ENCODE results near the gene GPC6. TPM values are rescaled to one million over a fixed set of nuclear protein-coding genes. Genes with fewer than 3 reads are reported as not detected.

Gene GPC6
- total and polyA plus RNA-seq, 2 donors (not counting 3 experiments of a cell fraction or from before 2014, with no cell fraction given) = 0.01 TPM; not detected in 1

GRCh38 chr13:93655154-93655553 is 428.5 kb downstream of the GPC6 start:
- no peak overlapping the region for H3K9ac ChIP-seq (replicated peaks; ENCODE audit: extremely low read depth, insufficient read depth, low read length)
- no peaks in the 10 kb centered on the region for H3K9me1 ChIP-seq (replicated peaks; ENCODE audit: control insufficient read depth, extremely low read depth, insufficient read depth, low read length)
- no peaks in the 10 kb centered on the region for H3K79me2 ChIP-seq (ENCODE audit: control insufficient read depth, insufficient read depth, low read length)
- POLR2A ChIA-PET = no interaction called here
- H3K4me2 ChIP-seq (ENCODE audit: insufficient read depth, low read length) = no peak overlapping the region
- TF ChIP-seq FOS (IDR thresholded peaks at IDR 0.05; ENCODE audit: borderline replicate concordance, insufficient read depth, low read length) (no peak), GATA2 (IDR thresholded peaks at IDR 0.05; ENCODE audit: insufficient read depth, insufficient read length, low read depth, low read length) (no peak), EZH2 (IDR thresholded peaks at IDR 0.05; ENCODE audit: borderline replicate concordance, low read depth, low read length, severe bottlenecking) (no peak), POLR2A (IDR thresholded peaks at IDR 0.05; ENCODE audit: low read depth, low read length) (no peak), CTCF (IDR thresholded peaks at IDR 0.05; ENCODE audit: extremely low read depth in 1 of 2, insufficient read depth in 1 of 2, low read depth in 1 of 2, low read length in 2 of 2) (no peak), MAX (IDR thresholded peaks at IDR 0.05; ENCODE audit: insufficient read depth, insufficient read length) (no peak), JUN (IDR thresholded peaks at IDR 0.05; ENCODE audit: borderline replicate concordance, insufficient read depth, insufficient read length, low read depth) (no peak), POLR2AphosphoS5 (IDR thresholded peaks at IDR 0.05; ENCODE audit: insufficient read depth, low read depth, low read length) (no peak)
- no peak overlapping the region for H3K27ac ChIP-seq (ENCODE audit: insufficient read depth, low read depth, low read length)
- FAIRE-seq = no peak
- BruUV-seq (replicated peaks) = no TSS peak
- no peaks in the 10 kb centered on the region for H3K4me1 ChIP-seq (ENCODE audit: control insufficient read depth, extremely low read depth, insufficient read depth, low read length)
- intact Hi-C loops (cut with micrococcal nuclease) = no loop called here
- H4K20me1 ChIP-seq (replicated peaks; ENCODE audit: control insufficient read depth, extremely low read depth, insufficient read depth, low read length) = no peaks in the 10 kb centered on the region
- H3K27me3 ChIP-seq (ENCODE audit: control insufficient read depth in 2 of 2, insufficient read depth in 2 of 2, low read length in 2 of 2) = no peaks in the 10 kb centered on the region
- H3K36me3 ChIP-seq (ENCODE audit: control insufficient read depth in 2 of 2, extremely low read depth in 1 of 2, insufficient read depth in 2 of 2, low read length in 2 of 2) = no peaks in the 10 kb centered on the region
- no peak overlapping the region for H3K4me3 ChIP-seq (replicated peaks in 1 of 3; ENCODE audit: insufficient read depth in 1 of 3, low read depth in 1 of 3, low read length in 3 of 3)
- H3K9me3 ChIP-seq (replicated peaks; ENCODE audit: control insufficient read depth, insufficient read depth, low read length) = no peaks in the 10 kb centered on the region
- CTCF ChIA-PET = no interaction called here
- no peak overlapping the region for H2AFZ ChIP-seq (ENCODE audit: low read depth, low read length)
- no peak for DNase-seq (ENCODE audit: low read depth, low spot score)
- dilution Hi-C loops (cut with MboI; ENCODE audit: extremely low pct_ligation_motif_present, low sequenced_read_pairs) = no loop called here

Measured in endothelial cell of umbilical vein (primary cell).